Measurements from ENCODE around the gene SDE2.

The SDE2 gene

DNA sequence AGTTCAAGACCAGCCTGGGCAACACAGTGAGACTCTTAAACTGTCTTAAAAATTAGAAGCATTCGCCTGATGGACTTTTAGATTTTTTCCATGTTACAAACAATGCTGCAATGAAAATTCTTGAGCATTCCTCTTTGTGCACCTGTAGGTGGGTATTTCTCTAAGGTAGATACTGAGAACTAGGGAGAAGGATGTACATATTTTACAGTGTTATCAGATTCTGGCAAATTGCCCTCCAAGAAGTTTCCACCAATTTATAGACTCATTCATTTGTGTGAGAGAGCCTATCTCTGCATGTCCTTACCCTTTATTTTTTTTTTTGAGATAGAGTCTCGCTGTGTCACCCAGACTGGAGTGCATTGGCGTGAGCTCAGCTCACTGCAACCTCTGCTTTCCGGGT lies 45.8 kb downstream of the SDE2 start:
- TF ChIP-seq, protein P1, sequence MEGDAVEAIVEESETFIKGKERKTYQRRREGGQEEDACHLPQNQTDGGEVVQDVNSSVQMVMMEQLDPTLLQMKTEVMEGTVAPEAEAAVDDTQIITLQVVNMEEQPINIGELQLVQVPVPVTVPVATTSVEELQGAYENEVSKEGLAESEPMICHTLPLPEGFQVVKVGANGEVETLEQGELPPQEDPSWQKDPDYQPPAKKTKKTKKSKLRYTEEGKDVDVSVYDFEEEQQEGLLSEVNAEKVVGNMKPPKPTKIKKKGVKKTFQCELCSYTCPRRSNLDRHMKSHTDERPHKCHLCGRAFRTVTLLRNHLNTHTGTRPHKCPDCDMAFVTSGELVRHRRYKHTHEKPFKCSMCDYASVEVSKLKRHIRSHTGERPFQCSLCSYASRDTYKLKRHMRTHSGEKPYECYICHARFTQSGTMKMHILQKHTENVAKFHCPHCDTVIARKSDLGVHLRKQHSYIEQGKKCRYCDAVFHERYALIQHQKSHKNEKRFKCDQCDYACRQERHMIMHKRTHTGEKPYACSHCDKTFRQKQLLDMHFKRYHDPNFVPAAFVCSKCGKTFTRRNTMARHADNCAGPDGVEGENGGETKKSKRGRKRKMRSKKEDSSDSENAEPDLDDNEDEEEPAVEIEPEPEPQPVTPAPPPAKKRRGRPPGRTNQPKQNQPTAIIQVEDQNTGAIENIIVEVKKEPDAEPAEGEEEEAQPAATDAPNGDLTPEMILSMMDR (conservative IDR thresholded peaks at IDR 0.05; ENCODE audit: low read depth, low read length), result no peak
- H3K36me3 ChIP-seq (ENCODE audit: insufficient read depth), result no peaks in the 10 kb centered on the region
- no peak overlapping the region for H3K9ac ChIP-seq
- no peaks in the 10 kb centered on the region for H3K4me1 ChIP-seq (ENCODE audit: low read depth, poor library complexity, severe bottlenecking)
- no peak overlapping the region for H3K27ac ChIP-seq
- no peaks in the 10 kb centered on the region for H4K20me1 ChIP-seq (ENCODE audit: insufficient read depth)
- H3K4me3 ChIP-seq (IDR thresholded peaks at IDR 0.05; ENCODE audit: insufficient read depth, low read depth, low read length), result no peak overlapping the region
- no peak overlapping the region for H3K4me2 ChIP-seq
- no peaks in the 10 kb centered on the region for H3K27me3 ChIP-seq (ENCODE audit: insufficient read depth, low read depth)
- H3K79me2 ChIP-seq (ENCODE audit: insufficient read depth, low read depth), result no peaks in the 10 kb centered on the region
- H2AFZ ChIP-seq (ENCODE audit: low read depth), result no peak overlapping the region

DNA sequence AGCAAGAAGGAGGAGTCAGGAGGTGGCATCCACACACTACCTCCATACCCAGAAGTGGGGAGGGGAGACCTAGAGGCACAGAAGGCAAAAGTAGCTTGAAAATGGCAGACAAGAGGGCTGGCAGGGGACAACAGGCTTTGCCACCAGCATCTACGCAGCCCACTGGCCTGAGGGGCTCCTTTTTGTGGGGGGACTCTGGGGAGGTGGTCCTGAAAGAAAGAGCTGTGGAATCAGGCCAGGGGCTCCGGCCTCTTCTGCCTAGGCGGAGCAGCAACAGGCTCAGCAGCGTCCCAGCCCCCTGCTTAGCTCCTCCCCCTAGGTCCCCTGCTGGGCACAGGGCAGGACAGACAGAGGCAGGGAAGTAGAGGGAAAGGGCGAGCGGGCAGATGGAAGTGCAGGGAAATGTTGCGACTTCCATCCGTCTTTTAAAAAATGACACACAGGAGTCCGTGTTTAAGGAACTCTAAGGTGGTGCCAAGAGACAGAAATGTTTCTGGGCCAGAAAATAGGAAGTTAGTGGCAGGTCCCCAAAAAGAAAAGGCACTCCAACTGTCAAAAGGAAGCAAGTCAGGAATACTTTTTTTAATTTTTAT lies 48.1 kb downstream of the SDE2 start:
- H3K4me1 ChIP-seq (ENCODE audit: low read depth, poor library complexity, severe bottlenecking), result no peaks in the 10 kb centered on the region
- TF ChIP-seq, protein P1 (conservative IDR thresholded peaks at IDR 0.05; ENCODE audit: low read depth, low read length), result no peak
- no peaks in the 10 kb centered on the region for H3K36me3 ChIP-seq (ENCODE audit: insufficient read depth)
- H3K4me3 ChIP-seq (IDR thresholded peaks at IDR 0.05; ENCODE audit: insufficient read depth, low read depth, low read length), result no peak overlapping the region
- H3K27me3 ChIP-seq (ENCODE audit: insufficient read depth, low read depth), result no peaks in the 10 kb centered on the region
- no peak overlapping the region for H3K27ac ChIP-seq
- no peaks in the 10 kb centered on the region for H3K79me2 ChIP-seq (ENCODE audit: insufficient read depth, low read depth)
- H4K20me1 ChIP-seq (ENCODE audit: insufficient read depth), result no peaks in the 10 kb centered on the region
- no peak overlapping the region for H3K9ac ChIP-seq
- H3K4me2 ChIP-seq, result no peak overlapping the region
- no peak overlapping the region for H2AFZ ChIP-seq (ENCODE audit: low read depth)

DNA sequence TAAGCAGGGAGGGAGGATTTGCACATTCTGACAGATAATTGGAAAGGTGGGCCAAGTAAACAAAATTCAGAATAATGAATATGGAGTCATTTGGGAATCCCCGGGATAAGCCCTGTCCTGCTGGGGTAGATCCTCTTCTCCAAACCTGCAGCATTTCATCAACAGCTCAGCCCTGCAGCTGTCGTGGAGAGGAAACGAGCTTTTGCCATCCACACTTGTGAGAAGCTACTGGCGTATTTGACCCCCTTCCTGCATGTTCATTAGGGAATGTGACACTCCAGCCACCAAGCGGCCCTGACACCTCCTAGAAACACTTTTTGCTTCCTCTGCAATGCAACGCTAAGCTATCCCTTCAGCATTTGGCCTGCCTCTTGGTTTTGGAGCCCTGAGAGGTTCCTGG lies 50.1 kb downstream of the SDE2 start:
- Histone ChIP-seq H3K36me3 (ENCODE audit: insufficient read depth) (no peaks in the 10 kb centered on the region), H3K27ac (no peak overlapping the region), H3K27me3 (ENCODE audit: insufficient read depth, low read depth) (no peaks in the 10 kb centered on the region), H4K20me1 (ENCODE audit: insufficient read depth) (no peaks in the 10 kb centered on the region), H2AFZ (ENCODE audit: low read depth) (no peak overlapping the region), H3K4me1 (ENCODE audit: low read depth, poor library complexity, severe bottlenecking) (peaks cover 15% of the 10 kb centered on the region), H3K79me2 (ENCODE audit: insufficient read depth, low read depth) (no peaks in the 10 kb centered on the region), H3K9ac (no peak overlapping the region), H3K4me2 (no peak overlapping the region), H3K4me3 (IDR thresholded peaks at IDR 0.05; ENCODE audit: insufficient read depth, low read depth, low read length) (no peak overlapping the region)
- TF ChIP-seq, protein P1 (conservative IDR thresholded peaks at IDR 0.05; ENCODE audit: low read depth, low read length), result no peak

DNA sequence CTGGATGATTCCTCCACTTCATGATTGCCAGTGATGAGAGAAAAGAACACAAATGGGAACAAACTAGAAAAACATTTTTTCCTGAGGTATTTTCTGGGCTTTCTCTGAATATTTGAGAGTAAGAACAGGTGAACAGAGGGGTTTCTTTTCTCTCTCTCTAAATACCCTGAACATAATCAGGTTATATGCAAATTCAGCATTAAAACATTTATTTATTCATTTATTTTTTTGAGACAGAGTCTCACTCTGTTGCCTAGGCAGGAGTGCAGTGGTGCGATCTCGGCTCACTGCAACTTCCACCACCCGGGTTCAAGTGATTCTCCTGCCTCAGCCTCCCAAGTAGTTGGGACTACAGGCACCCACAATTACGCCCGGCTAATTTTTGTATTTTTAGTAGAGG lies 52.3 kb downstream of the SDE2 start:
- Histone ChIP-seq H3K27me3 (ENCODE audit: insufficient read depth, low read depth) (no peaks in the 10 kb centered on the region), H3K79me2 (ENCODE audit: insufficient read depth, low read depth) (no peaks in the 10 kb centered on the region), H3K9ac (no peak overlapping the region), H3K4me3 (IDR thresholded peaks at IDR 0.05; ENCODE audit: insufficient read depth, low read depth, low read length) (no peak overlapping the region), H3K36me3 (ENCODE audit: insufficient read depth) (no peaks in the 10 kb centered on the region), H3K27ac (no peak overlapping the region), H4K20me1 (ENCODE audit: insufficient read depth) (no peaks in the 10 kb centered on the region), H2AFZ (ENCODE audit: low read depth) (no peak overlapping the region), H3K4me1 (ENCODE audit: low read depth, poor library complexity, severe bottlenecking) (peaks cover 37% of the 10 kb centered on the region), H3K4me2 (no peak overlapping the region)
- TF ChIP-seq, protein P1 (conservative IDR thresholded peaks at IDR 0.05; ENCODE audit: low read depth, low read length), result no peak

Measured in KMS-11 (cell line).